Measurements from ENCODE around the gene COL4A4.

Gene COL4A4

DNA sequence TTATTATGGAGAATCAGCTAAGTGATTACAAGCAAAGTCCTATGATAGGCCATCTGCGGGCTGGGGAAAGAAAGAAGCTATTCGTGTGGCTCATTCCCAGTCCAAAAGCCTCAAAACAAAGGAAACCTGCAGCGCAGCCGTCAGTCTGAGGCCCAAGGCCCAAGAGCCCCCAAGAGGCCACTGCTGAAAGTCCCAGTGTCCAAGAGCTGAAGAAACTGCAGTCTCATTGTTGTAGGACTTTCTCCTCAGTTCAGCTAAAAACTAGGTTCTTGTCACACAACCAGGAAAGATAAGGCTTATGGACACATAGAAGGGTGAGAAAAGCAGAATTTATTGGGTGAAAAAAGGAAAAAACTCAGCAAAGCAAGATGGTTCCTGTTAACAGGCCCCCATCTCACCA lies 185.0 kb downstream of the COL4A4 start:
- no peak for DNase-seq

DNA sequence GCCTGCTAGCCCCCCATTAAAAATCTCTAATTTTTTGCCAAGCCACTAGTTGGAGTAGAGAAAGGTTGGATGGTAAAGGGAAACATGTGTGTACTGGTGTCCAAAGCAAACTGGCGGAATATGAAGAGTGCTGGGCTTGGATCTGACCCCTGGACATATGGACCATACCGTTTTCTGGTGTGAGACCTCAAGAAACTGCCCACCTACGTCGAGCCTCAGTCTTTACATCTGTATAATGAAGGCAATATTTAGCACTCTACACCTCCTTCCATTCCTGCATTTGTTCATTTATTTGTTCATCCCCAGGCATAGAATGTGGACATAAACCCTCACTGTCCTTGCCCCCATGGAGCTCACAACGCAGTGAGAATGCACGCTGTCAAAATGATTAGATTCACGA lies 185.7 kb downstream of the COL4A4 start:
- DNase-seq, result no peak

DNA sequence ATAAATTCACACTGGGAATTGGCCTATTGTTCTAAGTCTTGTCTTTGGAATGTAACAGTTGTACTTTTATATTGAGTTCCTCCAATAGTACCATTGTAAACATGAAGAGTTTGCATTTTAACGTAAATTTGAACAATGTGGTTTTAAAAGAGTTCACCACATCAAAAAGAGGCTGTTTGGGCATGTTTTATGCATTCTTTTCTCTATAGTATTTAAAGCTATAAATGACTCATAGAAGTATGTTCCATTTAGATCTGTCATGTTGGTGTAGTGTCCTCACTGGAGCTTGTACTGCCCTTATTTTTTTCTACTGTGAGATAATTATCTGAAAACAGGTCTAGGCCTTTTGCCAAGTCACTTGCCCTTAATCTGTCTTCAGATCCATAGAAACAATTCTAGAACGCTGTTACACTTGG lies 186.2 kb downstream of the COL4A4 start:
- no peak for DNase-seq

DNA sequence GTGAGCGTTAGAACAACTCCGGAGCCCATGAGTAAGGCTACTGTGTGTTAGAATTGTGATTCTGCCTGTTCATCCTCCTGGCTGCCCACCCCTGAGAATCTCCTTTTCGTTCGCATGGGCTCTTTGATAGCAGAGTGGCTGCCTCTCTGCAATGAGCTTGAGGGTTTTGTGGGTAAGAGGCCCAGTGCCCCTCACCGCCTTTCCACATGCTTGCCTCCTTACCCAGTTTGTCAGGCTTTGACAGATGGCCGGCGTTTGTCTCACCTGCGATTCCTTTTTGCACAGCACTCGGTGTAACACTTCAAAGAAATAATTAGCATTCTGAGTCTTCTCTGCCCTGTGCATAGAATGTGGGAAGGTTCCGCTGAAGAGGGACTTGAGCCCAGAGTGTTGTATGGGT lies 190.2 kb downstream of the COL4A4 start:
- DNase-seq, result no peak

DNA sequence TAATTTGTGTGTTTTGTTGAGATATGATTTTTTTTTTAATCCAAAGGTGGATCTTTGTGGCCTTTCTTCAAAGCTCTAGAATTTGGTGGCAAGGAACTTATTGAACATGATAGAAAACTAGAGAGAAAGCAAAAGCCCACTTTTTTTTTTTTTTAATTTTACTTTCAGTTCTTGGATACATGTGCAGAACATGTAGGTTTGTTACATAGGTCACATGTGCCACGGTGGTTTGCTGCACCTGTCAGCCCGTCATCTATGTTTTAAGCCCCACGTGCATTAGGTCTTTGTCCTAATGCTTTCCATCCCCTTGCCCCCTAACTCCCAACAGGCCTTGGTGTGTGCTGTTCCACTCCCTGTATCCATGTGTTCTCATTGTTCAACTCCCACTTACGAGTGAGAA lies 192.2 kb downstream of the COL4A4 start:
- no peak for DNase-seq

DNA sequence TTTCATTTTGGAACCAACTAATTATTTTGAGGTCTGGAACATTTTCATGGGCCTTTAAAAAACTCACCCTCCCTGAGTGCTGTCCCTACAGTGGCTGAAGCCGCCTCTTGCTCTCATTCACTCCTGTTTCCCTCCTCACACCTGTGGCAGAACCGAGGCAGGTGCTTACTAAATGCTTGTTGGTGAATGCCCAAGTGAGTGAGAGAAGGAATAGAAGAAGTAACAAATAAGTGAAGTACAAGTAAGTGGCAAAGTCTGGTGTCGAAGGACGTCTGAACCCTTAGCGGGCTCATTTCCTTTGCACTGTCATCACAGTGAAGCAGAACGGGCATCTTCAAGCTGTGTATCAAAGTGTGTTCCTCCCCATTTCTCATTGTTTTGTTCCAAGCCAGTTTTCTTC lies 192.9 kb downstream of the COL4A4 start:
- DNase-seq, result no peak

DNA sequence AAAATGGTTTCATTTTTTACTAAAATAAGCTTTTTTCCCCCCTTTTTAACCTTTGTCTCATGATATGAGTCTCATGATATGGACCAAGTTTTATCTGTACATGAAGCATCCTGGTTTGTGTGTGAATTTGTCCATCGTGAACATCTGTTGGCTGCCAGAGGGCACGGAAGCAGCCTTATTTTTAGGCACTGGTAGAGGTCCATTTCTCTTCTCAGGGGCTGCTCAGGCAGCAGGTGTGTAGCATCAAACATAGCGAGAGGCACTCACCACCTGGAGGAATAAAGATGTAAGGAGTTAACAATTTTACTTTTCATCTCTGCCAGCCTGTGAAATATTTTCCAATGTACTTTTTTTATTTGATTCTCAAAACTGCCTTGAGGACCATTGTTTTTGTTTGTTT lies 193.6 kb downstream of the COL4A4 start:
- no peak for DNase-seq

DNA sequence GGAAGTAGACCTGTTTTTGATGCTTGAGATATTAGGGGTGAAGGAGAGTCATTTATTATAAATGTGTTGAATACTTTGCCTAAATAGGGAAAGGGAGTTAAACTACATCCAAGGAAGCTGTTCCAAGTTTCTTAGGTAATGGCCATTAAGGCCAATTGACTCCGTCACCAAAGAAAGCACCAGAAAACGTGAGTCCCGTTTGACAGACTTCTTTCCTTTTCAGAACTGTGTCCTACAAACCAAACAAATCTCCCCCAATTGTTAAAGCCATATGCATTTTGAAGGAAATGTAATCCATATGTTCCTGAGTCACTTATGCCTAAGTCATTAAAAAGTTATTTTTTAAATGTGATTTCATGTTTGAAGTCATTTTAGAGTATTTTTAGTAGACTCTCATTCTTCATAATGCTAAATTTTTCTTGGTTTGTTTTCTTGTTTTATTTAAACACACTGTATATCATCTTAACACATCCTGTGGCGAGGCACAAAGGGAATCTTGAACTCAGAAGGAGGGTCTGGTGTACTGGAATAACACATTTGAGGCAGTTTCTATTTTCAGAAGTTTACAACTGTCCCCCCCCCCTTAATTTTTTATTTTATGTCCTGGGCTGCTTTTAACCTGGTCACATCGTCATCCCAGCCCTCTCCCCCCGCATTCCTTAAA lies 194.5 kb downstream of the COL4A4 start:
- DNase-seq, result no peak

DNA sequence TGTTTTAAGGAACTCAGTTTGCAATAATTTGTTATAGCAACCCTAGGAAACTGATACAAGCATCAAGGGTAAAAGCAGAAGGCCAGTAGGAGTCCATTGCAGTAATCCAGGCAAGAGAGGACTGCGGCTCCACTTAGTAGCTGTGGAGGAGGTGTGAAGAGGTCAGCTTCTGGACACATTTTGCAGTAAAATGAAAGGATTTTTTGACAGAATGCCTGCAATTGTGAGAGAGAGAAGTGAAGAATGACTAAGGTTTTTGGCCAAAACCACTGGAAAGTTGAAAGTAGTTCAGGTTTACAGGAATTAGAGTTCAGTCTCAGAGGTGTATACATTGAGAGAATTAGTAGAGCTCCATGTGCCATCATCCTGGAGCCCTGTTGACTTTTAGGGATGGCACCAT lies 198.6 kb downstream of the COL4A4 start:
- DNase-seq, result no peak

DNA sequence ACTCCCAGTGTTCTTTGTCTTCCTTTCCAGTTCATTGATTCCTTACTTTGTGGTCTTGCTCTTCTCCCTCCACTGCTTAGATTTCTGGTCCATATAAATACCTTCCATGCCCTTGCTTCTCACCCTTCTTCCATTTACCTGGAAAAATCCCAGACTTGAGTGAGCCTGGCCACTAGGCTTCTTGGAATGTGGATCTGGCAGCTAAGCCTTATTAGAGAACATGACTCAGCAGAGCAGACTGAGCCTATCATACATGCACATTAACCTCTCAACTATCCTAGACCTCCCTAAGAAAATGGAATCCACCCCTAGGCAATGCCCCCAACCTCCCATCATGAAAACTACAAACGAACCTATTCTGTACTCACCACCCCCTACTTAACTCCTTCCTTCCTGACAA lies 200.5 kb downstream of the COL4A4 start:
- no peak for DNase-seq

DNA sequence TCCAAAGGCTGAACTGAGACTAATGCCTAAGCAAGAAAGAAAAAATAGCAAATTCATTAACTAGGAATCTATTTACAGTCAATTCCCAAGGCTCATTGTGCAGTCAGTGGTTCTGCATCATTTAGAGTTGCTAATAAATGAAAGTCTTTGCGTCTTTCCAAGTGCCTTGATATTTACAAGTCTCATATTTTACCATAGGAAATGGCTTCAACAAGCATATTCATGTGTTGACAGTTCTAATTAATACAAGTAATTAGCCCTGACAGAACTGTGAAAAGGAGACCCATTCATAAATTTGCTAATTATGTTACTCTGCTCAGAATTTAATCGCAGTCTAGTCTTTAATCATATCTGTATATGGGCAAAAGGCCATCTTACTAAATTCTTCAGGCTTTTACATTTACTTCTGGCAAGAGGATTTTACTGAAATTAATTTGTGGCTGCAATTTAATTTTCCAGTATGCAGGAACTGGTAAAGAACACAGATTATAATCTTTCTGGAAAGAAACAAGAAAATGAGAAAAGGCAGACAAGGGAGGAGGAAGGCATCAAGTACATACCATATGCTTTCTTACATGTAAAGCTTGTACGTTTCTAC lies 201.7 kb downstream of the COL4A4 start:
- DNase-seq, result no peak

DNA sequence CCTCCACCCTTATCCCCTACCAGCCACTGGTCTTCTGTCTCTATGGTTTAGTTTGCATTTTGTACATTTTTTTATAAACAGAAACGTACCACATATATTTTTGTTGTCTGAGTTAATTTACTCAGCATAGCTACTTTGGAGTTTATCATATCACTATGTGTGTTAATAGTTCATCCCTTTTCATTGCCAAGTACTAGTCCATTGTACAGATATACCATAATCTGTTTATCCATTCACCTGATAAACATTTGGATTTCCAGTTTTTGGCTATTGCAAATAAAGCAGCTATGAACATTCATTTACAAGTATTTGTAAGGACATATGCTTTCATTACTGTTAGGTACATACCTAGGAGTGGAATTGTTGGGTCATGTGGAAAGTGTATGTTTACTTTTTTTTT lies 204.6 kb downstream of the COL4A4 start:
- no peak for DNase-seq

DNA sequence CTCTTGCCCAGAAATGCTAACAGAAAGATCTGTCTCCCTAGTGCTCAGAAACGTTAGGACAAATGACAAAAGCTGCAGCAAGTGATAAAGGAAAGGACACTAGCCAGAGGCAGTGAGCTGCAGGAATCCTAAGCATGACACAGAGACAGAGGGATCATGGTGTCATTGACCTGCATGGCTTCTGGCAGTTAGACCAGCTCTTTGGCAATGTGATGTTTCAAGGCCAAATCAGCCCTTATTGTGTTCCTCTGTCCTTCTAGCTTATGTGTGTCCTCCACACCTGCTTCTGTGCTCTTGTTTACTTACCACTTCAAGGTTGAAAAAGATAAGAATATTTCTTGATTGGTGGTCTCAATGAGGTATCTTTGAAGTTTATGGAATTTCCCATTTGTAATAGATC lies 207.3 kb downstream of the COL4A4 start:
- no peak for DNase-seq

DNA sequence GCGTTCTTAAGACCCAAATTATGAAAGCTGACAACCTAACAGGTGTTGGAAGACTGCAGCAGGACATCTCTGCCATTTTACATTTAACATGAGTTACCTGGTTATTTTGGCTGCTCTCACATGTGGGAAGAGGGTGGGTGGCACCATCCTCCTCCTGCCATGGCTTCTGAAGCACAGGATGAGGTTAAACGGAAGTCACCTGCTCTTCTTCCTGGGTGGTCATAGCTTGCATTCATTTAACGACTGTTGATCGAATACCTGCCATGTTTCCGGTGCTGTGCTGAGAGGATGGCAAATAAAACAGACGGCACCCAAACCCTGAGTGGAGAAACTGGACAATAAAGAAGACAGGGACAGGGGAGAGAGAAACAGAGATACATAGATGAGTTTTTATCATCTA lies 210.2 kb downstream of the COL4A4 start:
- DNase-seq, result no peak

DNA sequence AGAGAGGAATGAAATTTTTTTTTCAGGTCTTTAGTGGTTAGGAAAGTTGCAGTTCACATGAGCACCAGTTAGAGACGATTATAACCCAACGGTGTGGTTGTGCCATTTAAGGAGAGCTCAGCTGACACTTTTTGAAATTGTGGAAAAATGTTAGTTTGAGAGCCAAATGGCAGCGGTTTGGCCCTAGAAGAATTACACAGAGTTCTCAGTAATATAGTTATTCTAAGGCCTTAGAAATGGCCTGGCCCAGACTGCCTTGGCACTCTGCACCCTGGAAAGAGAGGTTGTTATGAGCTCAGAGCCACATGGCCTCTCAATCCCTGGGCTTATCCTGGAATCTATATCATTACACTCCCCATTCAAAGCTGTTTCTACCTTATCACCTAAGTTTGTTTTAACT lies 210.8 kb downstream of the COL4A4 start:
- no peak for DNase-seq

Data from 8988T (cell line).